CD4-positive, alpha-beta T cell treated with Interleukin-21 for 1 hour (primary cell): ENCODE measurements around the gene DBX1.
A peak's percentile ranks its signal among the peaks of the same experiment; 100 is the strongest.
"Not testable (repeated sequence)": the region's sequence is repeated elsewhere in the genome, so short reads cannot be mapped to it uniquely, and the experiment has no call there.

ENCODE experiments used
- DNase-seq: peaks from one replicate; pipeline ENCODE4 v3.0.0-alpha.2; 2020

The DBX1 gene

GRCh38 chr11:20161230-20161918 is 1.1 kb upstream of the DBX1 start:
- no peak for DNase-seq

- DNase-seq, result no peak
Observed at GRCh38 chr11:20159466-20160381, 551 bp downstream of the DBX1 start.

GRCh38 chr11:20158597-20159257 is 1.5 kb downstream of the DBX1 start:
- DNase-seq, result no peak

GRCh38 chr11:20157728-20158127 is 2.5 kb downstream of the DBX1 start:
- no peak for DNase-seq

GRCh38 chr11:20156876-20157613 is 3.2 kb downstream of the DBX1 start:
- peak; percentile 53 for DNase-seq

- DNase-seq, result peak; percentile 73
Observed at GRCh38 chr11:20156280-20156875, 3.9 kb downstream of the DBX1 start.

- DNase-seq, result no peak
Observed at GRCh38 chr11:20155683-20156279, 4.5 kb downstream of the DBX1 start.

GRCh38 chr11:20154381-20154780 is 5.9 kb downstream of the DBX1 start:
- no peak for DNase-seq

- DNase-seq, result no peak
Observed at GRCh38 chr11:20138707-20139106, 21.6 kb downstream of the DBX1 start.

GRCh38 chr11:20137637-20138036 is 22.6 kb downstream of the DBX1 start:
- no peak for DNase-seq

- DNase-seq, result no peak
Observed at GRCh38 chr11:20134991-20135736, 25.1 kb downstream of the DBX1 start.

GRCh38 chr11:20132667-20133039 is 27.6 kb downstream of the DBX1 start:
- DNase-seq, result no peak

- DNase-seq, result peak; percentile 45
Observed at GRCh38 chr11:20131788-20132666, 28.2 kb downstream of the DBX1 start.

- DNase-seq, result no peak
Observed at GRCh38 chr11:20129665-20130064, 30.6 kb downstream of the DBX1 start.

- not testable (repeated sequence) for DNase-seq
Observed at GRCh38 chr11:20128528-20128825, 31.8 kb downstream of the DBX1 start.

GRCh38 chr11:20127671-20128527 is 32.4 kb downstream of the DBX1 start:
- DNase-seq, result peak; percentile 72

- DNase-seq, result no peak
Observed at GRCh38 chr11:20126724-20127123, 33.6 kb downstream of the DBX1 start.

- DNase-seq, result no peak
Observed at GRCh38 chr11:20125927-20126326, 34.3 kb downstream of the DBX1 start.

GRCh38 chr11:20122131-20122530 is 38.1 kb downstream of the DBX1 start:
- no peak for DNase-seq
